Fibroblast of villous mesenchyme (primary cell): ENCODE data around the gene EVL. TPM values are rescaled to one million over a fixed set of nuclear protein-coding genes. Genes with fewer than 3 reads are reported as not detected.

Experiments used
- DNase-seq: peaks from one replicate; pipeline ENCODE4 v3.0.0-alpha.2; 2010; ENCODE audit warnings: low read depth
- H3K4me3 ChIP-seq: 2 replicates; pipeline ENCODE4 v1.5.1; 2011; ENCODE audit warnings: low read depth, mild to moderate bottlenecking, low read length
- CTCF ChIP-seq: IDR thresholded peaks from 2 replicates; pipeline ENCODE4 v1.5.1; 2012; ENCODE audit warnings: low read depth, mild to moderate bottlenecking, low read length; ENCODE audit not compliant: insufficient read depth
- small RNA-seq: library from RNA; depleted of rRNA; stranded (forward); fragments of <200 nt; gene quantifications from one replicate; pipeline ENCODE3, GENCODE V24; 2012
- total RNA-seq: library from RNA; depleted of rRNA; stranded (reverse); fragments of >200 nt; gene quantifications from 2 replicates; pipeline ENCODE4 v1.2.3, GENCODE V29; 2012

EVL gene
- total RNA-seq, 1 donor = 5.2 TPM

- no peak overlapping the region for H3K4me3 ChIP-seq
- no peak for DNase-seq
- no peak for TF ChIP-seq CTCF
Measured at GRCh38 chr14:100187247-100187833, 122.1 kb downstream of the EVL start.

GRCh38 chr14:100188392-100189030, 123.3 kb downstream of the EVL start:
- DNase-seq = no peak
- no peak for TF ChIP-seq CTCF

GRCh38 chr14:100190126-100190525, 124.9 kb downstream of the EVL start:
- TF ChIP-seq CTCF = no peak
- DNase-seq = no peak
- no peak overlapping the region for H3K4me3 ChIP-seq

More at GRCh38 chr14:100188392-100189030, 123.3 kb downstream of the EVL start:
- no peak overlapping the region for H3K4me3 ChIP-seq

GRCh38 chr14:100191584-100192249, 126.5 kb downstream of the EVL start:
- no peak for DNase-seq
- TF ChIP-seq CTCF = no peak
- H3K4me3 ChIP-seq = no peak overlapping the region

- peak overlapping the region; percentile 50 for H3K4me3 ChIP-seq
- no peak for DNase-seq
- no peak for TF ChIP-seq CTCF
Measured at GRCh38 chr14:100192250-100192671, 127.0 kb downstream of the EVL start.

- peak; percentile 97 for DNase-seq
- peak; percentile 78 for TF ChIP-seq CTCF
- H3K4me3 ChIP-seq = peak overlapping the region; percentile 62
Measured at GRCh38 chr14:100192672-100193416, 127.6 kb downstream of the EVL start.

Small RNA genes lying within 50 kb of the gene (small RNA-seq; reads per million reads assigned to genes)
- gene MIR151B (0.56 reads per million), gene MIR342 (1,071 reads per million, percentile 99 among the genes with 10 or more reads in this experiment)

Other genes starting within 250 kb of the EVL start
- gene DEGS2, start 94.2 kb downstream of the EVL start, total RNA-seq = not detected in 2 replicates
- gene YY1, start 173.7 kb downstream of the EVL start, total RNA-seq = 38.3 and 53.1 TPM in 2 replicates
- gene SLC25A29, start 241.0 kb downstream of the EVL start, total RNA-seq = 8.6 and 16.4 TPM in 2 replicates